ENCODE measurements around the gene SPATA6L.

SPATA6L gene

GRCh38 chr9:4548811-4549725, 117.2 kb downstream of the SPATA6L start:
- no peak for DNase-seq (ENCODE audit: low spot score)
